GM21390 (cell line): ENCODE data around the gene ITGAL.
"Not testable (repeated sequence)": the region's sequence is repeated elsewhere in the genome, so short reads cannot be mapped to it uniquely, and the experiment has no call there.

ENCODE experiments used
- ATAC-seq: cut with Tn5 transposase; IDR thresholded peaks from one replicate; pipeline ENCODE4 v1.9.1; 2021; ENCODE audit not compliant: unreplicated experiment

ITGAL gene

GRCh38 chr16:30472328-30472942 lies at the start of gene ITGAL:
Gene ITGAL (plus strand): TSS chr16:30472742. CDS start chr16:30472838, 96 bp downstream.
- peak; percentile 44 for ATAC-seq

GRCh38 chr16:30428055-30428454 lies 44.5 kb upstream of the ITGAL start:
- no peak for ATAC-seq

GRCh38 chr16:30429418-30429677 lies 43.2 kb upstream of the ITGAL start:
- ATAC-seq = no peak

DNA sequence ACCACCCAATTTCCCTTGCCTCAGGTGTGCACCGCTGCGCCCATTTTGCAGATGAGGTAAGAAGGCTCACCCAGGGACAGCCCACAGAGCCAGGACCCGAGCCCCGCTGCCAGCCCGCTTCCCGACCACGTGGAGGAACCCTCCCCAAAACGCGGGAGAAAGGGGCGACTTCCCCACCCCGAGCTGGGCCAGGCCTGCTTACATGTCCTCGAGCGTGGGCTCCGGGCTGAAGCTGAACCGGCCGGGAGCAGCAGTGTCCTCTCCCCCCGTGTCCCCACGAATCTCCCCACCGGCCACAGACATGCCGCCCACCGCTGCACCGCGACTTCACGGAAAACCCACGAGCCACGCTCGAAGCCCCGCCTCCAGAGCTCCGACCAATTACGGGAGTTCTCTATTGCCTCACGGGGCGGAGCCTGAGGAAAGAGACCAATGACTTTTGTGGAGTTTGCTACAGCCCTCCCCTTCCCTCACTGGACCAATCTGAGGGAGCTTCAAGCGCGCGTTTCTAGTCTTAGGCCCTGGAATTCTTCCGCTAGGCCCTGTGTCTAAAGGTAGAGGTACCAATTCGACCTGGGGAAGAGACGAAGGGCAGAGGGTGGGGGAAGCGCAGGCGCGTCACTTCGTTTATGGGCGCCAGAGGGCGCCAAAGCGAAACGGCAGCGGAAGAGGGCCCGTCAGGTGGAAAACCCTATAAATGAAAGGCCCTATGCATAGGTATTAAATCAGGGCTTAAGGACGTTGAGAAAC lies 42.7 kb upstream of the ITGAL start, which contains the start of gene DCTPP1:
Gene DCTPP1, minus strand, starts transcription at position 353 of the 750 bp plus-strand sequence. Its CDS starts 50 bp downstream, at position 303.
- peak; percentile 97 for ATAC-seq

GRCh38 chr16:30430428-30430970 lies 42.0 kb upstream of the ITGAL start:
- peak; percentile 14 for ATAC-seq

DNA sequence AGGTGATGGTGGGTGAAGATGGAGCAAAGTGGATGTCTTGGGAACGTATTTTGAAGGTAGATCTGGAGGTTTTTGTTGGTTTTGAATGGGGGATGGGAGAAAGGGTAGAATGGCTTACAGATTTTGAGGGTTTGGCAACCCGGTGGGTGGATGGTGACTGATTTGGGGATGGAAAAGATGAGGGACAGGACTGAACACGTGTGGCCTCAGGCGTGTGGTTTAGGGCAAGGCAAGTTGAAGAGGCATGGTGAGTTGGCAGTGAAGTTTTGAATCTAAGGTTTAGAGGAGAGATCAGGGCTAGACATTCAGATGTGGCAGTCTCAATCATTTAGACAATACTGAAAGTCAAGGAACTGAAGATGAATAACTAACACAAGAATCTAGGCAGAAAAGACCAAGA lies 37.7 kb upstream of the ITGAL start:
- no peak for ATAC-seq

GRCh38 chr16:30437511-30438046 lies 35.0 kb upstream of the ITGAL start:
- no peak for ATAC-seq

DNA sequence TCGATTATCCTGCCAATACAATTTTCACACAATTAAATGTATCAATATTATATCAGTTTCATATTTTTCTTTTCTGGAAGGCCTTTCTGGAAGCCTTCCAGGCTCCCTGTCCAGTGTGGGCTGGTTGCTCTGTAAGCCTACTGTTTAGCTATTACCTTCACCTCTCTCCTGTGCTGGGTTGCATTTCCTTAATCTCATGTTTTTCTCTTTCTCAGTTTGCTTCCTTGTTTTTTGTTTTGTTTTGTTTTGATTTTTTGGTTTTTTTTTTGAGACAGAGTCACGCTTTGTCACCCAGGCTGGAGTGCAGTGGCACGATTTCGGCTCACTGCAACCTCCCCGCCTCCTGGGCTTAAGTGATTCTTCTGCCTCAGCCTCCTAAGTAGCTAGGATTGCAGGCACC lies 33.7 kb upstream of the ITGAL start:
- no peak for ATAC-seq

GRCh38 chr16:30439720-30440348 lies 32.7 kb upstream of the ITGAL start:
- ATAC-seq = no peak

- ATAC-seq = no peak
These were observed 28.9 kb upstream of the ITGAL start for GRCh38 chr16:30443631-30444030.

DNA sequence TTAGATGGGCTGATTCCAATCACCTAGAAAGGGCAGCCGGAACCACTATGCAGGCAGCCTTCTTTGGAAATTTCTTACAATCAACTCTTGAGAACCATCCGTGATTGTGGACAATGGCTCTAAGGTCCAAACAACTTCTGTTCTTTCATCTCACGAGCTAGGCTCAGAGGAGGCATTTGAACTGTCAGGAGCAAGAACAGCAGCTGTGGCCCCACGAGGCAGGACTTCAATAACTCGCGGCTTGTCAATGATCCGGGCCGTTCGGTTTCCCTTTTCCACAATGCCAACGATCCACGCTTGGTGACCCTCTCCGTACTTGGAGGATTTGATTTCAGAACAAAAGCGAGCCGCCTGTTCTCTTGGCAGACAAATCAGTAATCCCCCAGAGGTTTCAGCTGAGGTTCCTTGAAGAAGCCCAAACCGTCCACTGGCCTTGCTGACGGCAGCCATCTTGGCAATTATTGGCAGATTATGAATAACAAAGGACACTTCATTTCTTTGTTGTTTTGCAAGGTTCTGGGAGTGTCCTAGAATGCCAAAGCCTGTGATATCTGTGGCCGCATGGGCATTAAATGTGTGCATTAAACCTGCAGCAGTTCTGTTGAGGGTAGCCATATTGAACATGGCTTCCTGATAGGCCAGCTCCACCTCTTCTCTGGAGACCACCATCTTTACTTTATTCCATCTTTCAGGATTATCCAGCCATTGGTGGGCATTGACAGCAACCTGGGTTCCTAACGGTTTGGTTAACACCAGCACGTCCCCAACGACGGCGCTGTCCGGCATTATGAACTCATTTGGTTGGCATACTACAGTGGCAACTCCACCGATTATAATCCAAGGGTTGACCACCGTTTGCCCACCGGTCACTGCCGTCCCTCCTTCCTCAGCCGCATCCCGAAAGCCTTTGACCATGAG lies 28.1 kb upstream of the ITGAL start:
- ATAC-seq = no peak

- ATAC-seq = no peak
These were observed 27.5 kb upstream of the ITGAL start for GRCh38 chr16:30445149-30445407.

- peak; percentile 83 for ATAC-seq
These were observed 26.9 kb upstream of the ITGAL start, which contains the start of gene SEPHS2 for GRCh38 chr16:30445408-30446202. Gene SEPHS2 (minus strand): TSS chr16:30445874. CDS start chr16:30445727, 147 bp downstream.

GRCh38 chr16:30446203-30446595 lies 26.3 kb upstream of the ITGAL start:
- ATAC-seq = no peak

DNA sequence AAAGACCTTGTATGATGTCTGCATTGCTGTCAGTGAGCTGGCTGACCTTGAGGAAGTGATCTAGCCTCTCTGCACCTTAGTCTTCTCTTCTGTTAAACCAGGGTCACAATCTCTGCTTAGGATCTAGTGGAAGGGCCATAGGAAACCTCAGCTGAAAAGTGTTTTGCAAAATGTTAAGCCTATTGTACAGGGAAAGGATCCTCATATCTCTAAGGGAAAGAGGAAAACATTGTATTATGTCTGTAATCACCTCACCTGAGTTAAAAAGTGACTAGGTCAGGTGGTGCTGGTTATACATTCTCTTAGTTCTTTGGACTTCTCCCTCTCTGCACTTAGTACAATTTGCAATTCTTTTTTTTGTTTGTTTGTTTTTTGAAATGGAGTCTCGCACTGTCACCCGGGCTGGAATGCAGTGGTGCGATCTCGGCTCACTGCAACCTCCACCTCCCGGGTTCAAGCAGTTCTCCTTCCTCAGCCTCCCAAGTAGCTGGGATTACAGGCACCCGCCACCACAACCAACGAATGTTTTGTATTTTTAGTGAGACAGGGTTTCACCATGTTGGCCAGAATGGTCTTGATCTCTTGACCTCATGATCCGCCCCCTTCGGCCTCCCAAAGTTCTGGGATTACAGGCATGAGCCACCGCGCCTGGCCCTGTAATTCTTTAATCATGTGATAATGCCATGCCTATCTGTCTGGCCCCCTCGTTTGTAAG lies 24.9 kb upstream of the ITGAL start:
- ATAC-seq = no peak

DNA sequence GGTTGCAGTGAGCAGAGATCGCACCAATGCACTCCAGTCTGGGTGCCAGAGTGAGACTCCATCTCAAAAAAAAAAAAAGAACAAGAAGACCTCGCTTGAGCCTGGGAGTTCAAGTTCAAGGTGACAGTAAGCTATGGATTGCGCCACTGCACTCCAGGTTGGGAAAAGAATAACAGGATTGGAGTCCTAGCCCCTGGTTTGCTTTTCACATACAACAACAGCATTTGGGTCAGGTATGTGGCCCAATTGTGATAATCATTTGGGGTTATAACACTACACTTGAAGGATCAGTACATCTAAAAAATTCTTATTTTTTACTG lies 23.5 kb upstream of the ITGAL start:
- ATAC-seq = no peak

GRCh38 chr16:30452709-30453580 lies 19.6 kb upstream of the ITGAL start:
- not testable (repeated sequence) for ATAC-seq

DNA sequence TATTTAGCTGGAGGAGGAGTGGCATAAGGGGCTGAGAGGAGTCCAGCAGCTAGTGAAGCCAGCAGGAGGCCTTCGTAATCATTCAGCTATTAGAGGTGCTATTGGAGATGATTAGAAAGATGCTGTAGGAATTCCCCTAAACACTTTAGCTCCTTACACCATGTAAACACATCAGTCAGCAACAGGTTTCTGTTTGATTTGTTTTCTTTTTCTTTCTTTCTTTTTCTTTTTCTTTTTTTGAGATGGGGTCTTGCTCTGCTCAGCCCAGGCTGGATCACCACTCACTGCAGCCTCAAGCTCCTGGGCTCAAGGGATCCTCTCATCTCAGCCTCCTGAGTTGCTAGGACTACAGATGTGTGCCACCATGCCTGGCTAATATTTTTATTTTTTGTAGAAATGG lies 16.2 kb upstream of the ITGAL start:
- no peak for ATAC-seq

DNA sequence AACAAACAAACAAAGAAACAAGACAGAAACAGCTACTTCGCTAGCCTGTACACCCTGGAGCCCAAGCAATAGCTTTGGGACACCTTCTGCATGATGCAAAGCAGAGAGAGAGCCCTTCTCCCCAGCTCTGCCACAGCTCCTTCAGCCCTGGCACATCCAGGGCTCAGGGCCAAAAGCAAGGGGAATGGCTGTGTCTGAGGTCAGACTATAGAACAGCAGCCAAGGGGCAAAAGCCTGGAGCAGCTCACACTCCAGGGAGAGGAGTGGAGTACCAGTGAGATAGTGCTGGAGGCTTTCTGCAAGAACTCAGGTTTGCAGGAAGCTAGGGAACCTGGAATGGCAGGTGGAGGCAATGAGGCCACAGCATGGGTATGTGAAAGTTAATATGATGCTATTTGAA lies 15.3 kb upstream of the ITGAL start:
- no peak for ATAC-seq
